ENCODE measurements around the gene CST3.
A peak's percentile ranks its signal among the peaks of the same experiment; 100 is the strongest.

The CST3 gene

GRCh38 chr20:23640671-23641667, 3.2 kb upstream of the CST3 start:
- Histone ChIP-seq H3K27me3 (replicated peaks; ENCODE audit: control insufficient read depth, insufficient read depth, low read length) (no peaks in the 10 kb centered on the region), H3K36me3 (ENCODE audit: control insufficient read depth, insufficient read depth, low read length) (no peaks in the 10 kb centered on the region), H3K4me3 (replicated peaks; ENCODE audit: low read depth, low read length) (no peak overlapping the region)
- DNase-seq (ENCODE audit: extremely low read depth, insufficient read length) = no peak
- TF ChIP-seq CTCF (IDR thresholded peaks at IDR 0.05; ENCODE audit: insufficient read depth, low read length, poor library complexity, severe bottlenecking) = no peak

- no peak for TF ChIP-seq CTCF (IDR thresholded peaks at IDR 0.05; ENCODE audit: insufficient read depth, low read length, poor library complexity, severe bottlenecking)
- no peaks in the 10 kb centered on the region for H3K36me3 ChIP-seq (ENCODE audit: control insufficient read depth, insufficient read depth, low read length)
Measured at GRCh38 chr20:23640018-23640601, 2.4 kb upstream of the CST3 start.

GRCh38 chr20:23639490-23639958, 1.8 kb upstream of the CST3 start:
- Histone ChIP-seq H3K4me3 (replicated peaks; ENCODE audit: low read depth, low read length) (no peak overlapping the region), H3K27me3 (replicated peaks; ENCODE audit: control insufficient read depth, insufficient read depth, low read length) (no peaks in the 10 kb centered on the region), H3K36me3 (ENCODE audit: control insufficient read depth, insufficient read depth, low read length) (no peaks in the 10 kb centered on the region)
- TF ChIP-seq CTCF (IDR thresholded peaks at IDR 0.05; ENCODE audit: insufficient read depth, low read length, poor library complexity, severe bottlenecking) = no peak
- no peak for DNase-seq (ENCODE audit: extremely low read depth, insufficient read length)

More at GRCh38 chr20:23640018-23640601, 2.4 kb upstream of the CST3 start:
- H3K4me3 ChIP-seq (replicated peaks; ENCODE audit: low read depth, low read length) = no peak overlapping the region
- DNase-seq (ENCODE audit: extremely low read depth, insufficient read length) = no peak
- H3K27me3 ChIP-seq (replicated peaks; ENCODE audit: control insufficient read depth, insufficient read depth, low read length) = no peaks in the 10 kb centered on the region

- peak overlapping the region; percentile 72 for H3K4me3 ChIP-seq (replicated peaks; ENCODE audit: low read depth, low read length)
- no peak for DNase-seq (ENCODE audit: extremely low read depth, insufficient read length)
- no peak for TF ChIP-seq CTCF (IDR thresholded peaks at IDR 0.05; ENCODE audit: insufficient read depth, low read length, poor library complexity, severe bottlenecking)
- H3K36me3 ChIP-seq (ENCODE audit: control insufficient read depth, insufficient read depth, low read length) = no peaks in the 10 kb centered on the region
- H3K27me3 ChIP-seq (replicated peaks; ENCODE audit: control insufficient read depth, insufficient read depth, low read length) = no peaks in the 10 kb centered on the region
Measured at GRCh38 chr20:23638309-23638708, 554 bp upstream of the CST3 start.

GRCh38 chr20:23636908-23637281, 860 bp downstream of the CST3 start:
- no peaks in the 10 kb centered on the region; the same call in 1 of the 2 replicates for H3K36me3 ChIP-seq (ENCODE audit: control insufficient read depth, insufficient read depth, low read length)
- no peaks in the 10 kb centered on the region for H3K27me3 ChIP-seq (replicated peaks; ENCODE audit: control insufficient read depth, insufficient read depth, low read length)
- peak overlapping the region; percentile 72 for H3K4me3 ChIP-seq (replicated peaks; ENCODE audit: low read depth, low read length)
- no peak for TF ChIP-seq CTCF (IDR thresholded peaks at IDR 0.05; ENCODE audit: insufficient read depth, low read length, poor library complexity, severe bottlenecking)
- DNase-seq (ENCODE audit: extremely low read depth, insufficient read length) = no peak
